Neuron (in vitro differentiated cells): ENCODE results near the gene CLIC3.
"Not testable (repeated sequence)": the region's sequence is repeated elsewhere in the genome, so short reads cannot be mapped to it uniquely, and the experiment has no call there.

ENCODE experiments used
- H2AFZ ChIP-seq: one replicate; pipeline ENCODE4 v1.6.1; 2013; ENCODE audit warnings: low read depth, mild to moderate bottlenecking, inconsistent platforms, low read length, moderate library complexity
- H3K27me3 ChIP-seq: one replicate; pipeline ENCODE4 v1.6.1; 2013; ENCODE audit warnings: low read length; ENCODE audit not compliant: insufficient read depth
- H3K36me3 ChIP-seq: one replicate; pipeline ENCODE4 v1.6.1; 2013; ENCODE audit warnings: low read length; ENCODE audit not compliant: insufficient read depth
- H3K4me1 ChIP-seq: one replicate; pipeline ENCODE4 v1.6.1; 2013; ENCODE audit warnings: low read length; ENCODE audit not compliant: insufficient read depth
- H3K4me3 ChIP-seq: 2 replicates; pipeline ENCODE4 v1.5.1; 2013; ENCODE audit warnings: mild to moderate bottlenecking, low read length, moderate library complexity
- H3K9me3 ChIP-seq: one replicate; pipeline ENCODE4 v1.6.1; 2013; ENCODE audit warnings: low read length

CLIC3 gene

GRCh38 chr9:137009217-137009616 lies 12.8 kb upstream of the CLIC3 start:
- H3K4me1 ChIP-seq, result no peaks in the 10 kb centered on the region
- H3K36me3 ChIP-seq, result peaks cover 22% of the 10 kb centered on the region
- no peaks in the 10 kb centered on the region for H3K27me3 ChIP-seq
- H3K9me3 ChIP-seq, result no peaks in the 10 kb centered on the region
- H3K4me3 ChIP-seq, result no peak overlapping the region
- H2AFZ ChIP-seq, result no peak overlapping the region

- no peak overlapping the region for H2AFZ ChIP-seq
- peaks cover 14% of the 10 kb centered on the region for H3K36me3 ChIP-seq
- H3K4me3 ChIP-seq, result no peak overlapping the region
- no peaks in the 10 kb centered on the region for H3K9me3 ChIP-seq
- no peaks in the 10 kb centered on the region for H3K27me3 ChIP-seq
- no peaks in the 10 kb centered on the region for H3K4me1 ChIP-seq
Observed at GRCh38 chr9:137008312-137008711, 11.9 kb upstream of the CLIC3 start.

GRCh38 chr9:137007816-137008270 lies 11.5 kb upstream of the CLIC3 start:
- Histone ChIP-seq H2AFZ (no peak overlapping the region), H3K4me1 (no peaks in the 10 kb centered on the region), H3K27me3 (no peaks in the 10 kb centered on the region), H3K9me3 (no peaks in the 10 kb centered on the region), H3K4me3 (no peak overlapping the region), H3K36me3 (peaks cover 12% of the 10 kb centered on the region)

GRCh38 chr9:137007108-137007815 lies 10.9 kb upstream of the CLIC3 start:
- Histone ChIP-seq H3K36me3 (peaks cover 8% of the 10 kb centered on the region), H2AFZ (no peak overlapping the region), H3K4me1 (no peaks in the 10 kb centered on the region), H3K4me3 (no peak overlapping the region), H3K9me3 (no peaks in the 10 kb centered on the region), H3K27me3 (no peaks in the 10 kb centered on the region)

GRCh38 chr9:137006116-137007003 lies 10.0 kb upstream of the CLIC3 start:
- Histone ChIP-seq H2AFZ (no peak overlapping the region), H3K36me3 (peaks cover 3% of the 10 kb centered on the region), H3K9me3 (no peaks in the 10 kb centered on the region), H3K27me3 (no peaks in the 10 kb centered on the region), H3K4me1 (no peaks in the 10 kb centered on the region), H3K4me3 (no peak overlapping the region)

- not testable (repeated sequence) for H3K9me3 ChIP-seq, H3K4me3 ChIP-seq, H3K27me3 ChIP-seq, H3K36me3 ChIP-seq, H2AFZ ChIP-seq, H3K4me1 ChIP-seq
Observed at GRCh38 chr9:137004285-137004684, 7.9 kb upstream of the CLIC3 start.

GRCh38 chr9:137002646-137003041 lies 6.3 kb upstream of the CLIC3 start:
- no peaks in the 10 kb centered on the region for H3K9me3 ChIP-seq
- H3K4me3 ChIP-seq, result no peak overlapping the region
- H3K36me3 ChIP-seq, result no peaks in the 10 kb centered on the region
- H2AFZ ChIP-seq, result no peak overlapping the region
- H3K4me1 ChIP-seq, result no peaks in the 10 kb centered on the region
- H3K27me3 ChIP-seq, result no peaks in the 10 kb centered on the region

- Histone ChIP-seq H3K36me3 (no peaks in the 10 kb centered on the region), H3K9me3 (no peaks in the 10 kb centered on the region), H2AFZ (no peak overlapping the region), H3K27me3 (no peaks in the 10 kb centered on the region), H3K4me3 (no peak overlapping the region), H3K4me1 (no peaks in the 10 kb centered on the region)
Observed at GRCh38 chr9:137001857-137002645, 5.7 kb upstream of the CLIC3 start.

- Histone ChIP-seq H3K4me3 (no peak overlapping the region), H3K4me1 (no peaks in the 10 kb centered on the region), H3K36me3 (no peaks in the 10 kb centered on the region), H3K9me3 (no peaks in the 10 kb centered on the region), H3K27me3 (no peaks in the 10 kb centered on the region), H2AFZ (no peak overlapping the region)
Observed at GRCh38 chr9:137000177-137000930, 4.0 kb upstream of the CLIC3 start.

- Histone ChIP-seq H2AFZ (no peak overlapping the region), H3K27me3 (no peaks in the 10 kb centered on the region), H3K4me1 (peaks cover 5% of the 10 kb centered on the region), H3K9me3 (no peaks in the 10 kb centered on the region), H3K4me3 (no peak overlapping the region), H3K36me3 (peaks cover 12% of the 10 kb centered on the region)
Observed at GRCh38 chr9:136997830-136998234, 1.5 kb upstream of the CLIC3 start.

GRCh38 chr9:136997371-136997770 lies 1.0 kb upstream of the CLIC3 start:
- Histone ChIP-seq H3K9me3 (no peaks in the 10 kb centered on the region), H3K4me3 (no peak overlapping the region), H3K27me3 (no peaks in the 10 kb centered on the region), H3K36me3 (peaks cover 12% of the 10 kb centered on the region), H2AFZ (no peak overlapping the region), H3K4me1 (peaks cover 7% of the 10 kb centered on the region)

GRCh38 chr9:136995772-136996311 lies 526 bp downstream of the CLIC3 start:
- Histone ChIP-seq H3K4me1 (peaks cover 7% of the 10 kb centered on the region), H2AFZ (no peak overlapping the region), H3K9me3 (no peaks in the 10 kb centered on the region), H3K27me3 (no peaks in the 10 kb centered on the region), H3K36me3 (peaks cover 12% of the 10 kb centered on the region), H3K4me3 (no peak overlapping the region)
